ENCODE measurements around the gene RAB43.
A peak's percentile ranks its signal among the peaks of the same experiment; 100 is the strongest.

Gene RAB43

DNA sequence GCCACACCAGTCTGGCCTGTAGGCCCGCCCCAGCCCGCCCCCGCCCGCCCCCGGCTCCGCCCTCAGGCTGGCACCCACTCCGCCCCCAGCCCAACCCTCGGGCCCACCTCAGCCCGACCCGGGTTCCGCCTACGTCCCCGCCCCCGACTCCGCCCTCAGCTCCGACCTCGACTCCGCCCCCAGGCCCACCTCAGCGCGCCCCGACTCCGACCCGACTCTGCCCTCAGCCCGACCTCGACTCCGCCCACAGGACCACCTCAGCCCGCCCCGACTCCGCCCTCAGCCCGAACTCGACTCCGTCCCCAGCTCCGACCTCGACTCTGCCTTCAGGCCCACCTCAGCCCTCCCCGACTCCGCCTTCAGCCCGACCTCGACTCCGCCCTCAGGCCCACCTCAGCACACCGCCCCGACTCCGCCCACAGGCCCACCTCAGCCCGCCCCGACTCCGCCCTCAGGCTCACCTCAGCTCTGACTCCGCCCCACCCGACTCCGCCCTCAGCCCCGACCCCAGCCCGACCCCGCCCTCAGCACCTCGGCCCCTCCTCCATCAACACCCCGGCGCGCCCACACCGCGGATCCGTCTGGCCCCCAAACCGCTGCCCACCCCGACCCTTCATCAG lies at the start of gene RAB43 (continued):
- TF ChIP-seq, protein P1, sequence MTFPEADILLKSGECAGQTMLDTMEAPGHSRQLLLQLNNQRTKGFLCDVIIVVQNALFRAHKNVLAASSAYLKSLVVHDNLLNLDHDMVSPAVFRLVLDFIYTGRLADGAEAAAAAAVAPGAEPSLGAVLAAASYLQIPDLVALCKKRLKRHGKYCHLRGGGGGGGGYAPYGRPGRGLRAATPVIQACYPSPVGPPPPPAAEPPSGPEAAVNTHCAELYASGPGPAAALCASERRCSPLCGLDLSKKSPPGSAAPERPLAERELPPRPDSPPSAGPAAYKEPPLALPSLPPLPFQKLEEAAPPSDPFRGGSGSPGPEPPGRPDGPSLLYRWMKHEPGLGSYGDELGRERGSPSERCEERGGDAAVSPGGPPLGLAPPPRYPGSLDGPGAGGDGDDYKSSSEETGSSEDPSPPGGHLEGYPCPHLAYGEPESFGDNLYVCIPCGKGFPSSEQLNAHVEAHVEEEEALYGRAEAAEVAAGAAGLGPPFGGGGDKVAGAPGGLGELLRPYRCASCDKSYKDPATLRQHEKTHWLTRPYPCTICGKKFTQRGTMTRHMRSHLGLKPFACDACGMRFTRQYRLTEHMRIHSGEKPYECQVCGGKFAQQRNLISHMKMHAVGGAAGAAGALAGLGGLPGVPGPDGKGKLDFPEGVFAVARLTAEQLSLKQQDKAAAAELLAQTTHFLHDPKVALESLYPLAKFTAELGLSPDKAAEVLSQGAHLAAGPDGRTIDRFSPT (tag by site-specific recombination; IDR thresholded peaks at IDR 0.05): no peak
- TF ChIP-seq YY1 (tag by site-specific recombination; IDR thresholded peaks at IDR 0.05) (no peak), ZNF621 (tag by site-specific recombination; IDR thresholded peaks at IDR 0.05) (no peak), ZFP69B (tag by site-specific recombination; IDR thresholded peaks at IDR 0.05) (no peak), TCF7L2 (IDR thresholded peaks at IDR 0.05; ENCODE audit: borderline replicate concordance, low read depth, low read length) (no peak), ZNF24 (tag by site-specific recombination; IDR thresholded peaks at IDR 0.05) (no peak), ZNF211 (tag by site-specific recombination; IDR thresholded peaks at IDR 0.05; ENCODE audit: low read depth) (no peak), BCL11A (tag by site-specific recombination; IDR thresholded peaks at IDR 0.05; ENCODE audit: low read depth) (no peak), ZBTB7A (tag by site-specific recombination; IDR thresholded peaks at IDR 0.05; ENCODE audit: low read depth) (no peak), ZNF155 (tag by site-specific recombination; IDR thresholded peaks at IDR 0.05) (no peak), ZNF558 (tag by site-specific recombination; IDR thresholded peaks at IDR 0.05) (no peak), ZNF239 (tag by site-specific recombination; IDR thresholded peaks at IDR 0.05) (no peak), ZNF596 (tag by site-specific recombination; IDR thresholded peaks at IDR 0.05) (no peak), ZNF311 (tag by site-specific recombination; IDR thresholded peaks at IDR 0.05; ENCODE audit: borderline replicate concordance) (no peak), ZBTB8A (tag by site-specific recombination; IDR thresholded peaks at IDR 0.05) (peak; percentile 55), TRIM28 (IDR thresholded peaks at IDR 0.05; ENCODE audit: borderline replicate concordance, low read length) (no peak)
- TF ChIP-seq, protein P2, sequence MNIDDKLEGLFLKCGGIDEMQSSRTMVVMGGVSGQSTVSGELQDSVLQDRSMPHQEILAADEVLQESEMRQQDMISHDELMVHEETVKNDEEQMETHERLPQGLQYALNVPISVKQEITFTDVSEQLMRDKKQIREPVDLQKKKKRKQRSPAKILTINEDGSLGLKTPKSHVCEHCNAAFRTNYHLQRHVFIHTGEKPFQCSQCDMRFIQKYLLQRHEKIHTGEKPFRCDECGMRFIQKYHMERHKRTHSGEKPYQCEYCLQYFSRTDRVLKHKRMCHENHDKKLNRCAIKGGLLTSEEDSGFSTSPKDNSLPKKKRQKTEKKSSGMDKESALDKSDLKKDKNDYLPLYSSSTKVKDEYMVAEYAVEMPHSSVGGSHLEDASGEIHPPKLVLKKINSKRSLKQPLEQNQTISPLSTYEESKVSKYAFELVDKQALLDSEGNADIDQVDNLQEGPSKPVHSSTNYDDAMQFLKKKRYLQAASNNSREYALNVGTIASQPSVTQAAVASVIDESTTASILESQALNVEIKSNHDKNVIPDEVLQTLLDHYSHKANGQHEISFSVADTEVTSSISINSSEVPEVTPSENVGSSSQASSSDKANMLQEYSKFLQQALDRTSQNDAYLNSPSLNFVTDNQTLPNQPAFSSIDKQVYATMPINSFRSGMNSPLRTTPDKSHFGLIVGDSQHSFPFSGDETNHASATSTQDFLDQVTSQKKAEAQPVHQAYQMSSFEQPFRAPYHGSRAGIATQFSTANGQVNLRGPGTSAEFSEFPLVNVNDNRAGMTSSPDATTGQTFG (tag by site-specific recombination; IDR thresholded peaks at IDR 0.05; ENCODE audit: borderline replicate concordance): no peak
- TF ChIP-seq, protein P3, sequence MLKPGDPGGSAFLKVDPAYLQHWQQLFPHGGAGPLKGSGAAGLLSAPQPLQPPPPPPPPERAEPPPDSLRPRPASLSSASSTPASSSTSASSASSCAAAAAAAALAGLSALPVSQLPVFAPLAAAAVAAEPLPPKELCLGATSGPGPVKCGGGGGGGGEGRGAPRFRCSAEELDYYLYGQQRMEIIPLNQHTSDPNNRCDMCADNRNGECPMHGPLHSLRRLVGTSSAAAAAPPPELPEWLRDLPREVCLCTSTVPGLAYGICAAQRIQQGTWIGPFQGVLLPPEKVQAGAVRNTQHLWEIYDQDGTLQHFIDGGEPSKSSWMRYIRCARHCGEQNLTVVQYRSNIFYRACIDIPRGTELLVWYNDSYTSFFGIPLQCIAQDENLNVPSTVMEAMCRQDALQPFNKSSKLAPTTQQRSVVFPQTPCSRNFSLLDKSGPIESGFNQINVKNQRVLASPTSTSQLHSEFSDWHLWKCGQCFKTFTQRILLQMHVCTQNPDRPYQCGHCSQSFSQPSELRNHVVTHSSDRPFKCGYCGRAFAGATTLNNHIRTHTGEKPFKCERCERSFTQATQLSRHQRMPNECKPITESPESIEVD (tag by site-specific recombination; IDR thresholded peaks at IDR 0.05): no peak
- TF ChIP-seq, protein P4, sequence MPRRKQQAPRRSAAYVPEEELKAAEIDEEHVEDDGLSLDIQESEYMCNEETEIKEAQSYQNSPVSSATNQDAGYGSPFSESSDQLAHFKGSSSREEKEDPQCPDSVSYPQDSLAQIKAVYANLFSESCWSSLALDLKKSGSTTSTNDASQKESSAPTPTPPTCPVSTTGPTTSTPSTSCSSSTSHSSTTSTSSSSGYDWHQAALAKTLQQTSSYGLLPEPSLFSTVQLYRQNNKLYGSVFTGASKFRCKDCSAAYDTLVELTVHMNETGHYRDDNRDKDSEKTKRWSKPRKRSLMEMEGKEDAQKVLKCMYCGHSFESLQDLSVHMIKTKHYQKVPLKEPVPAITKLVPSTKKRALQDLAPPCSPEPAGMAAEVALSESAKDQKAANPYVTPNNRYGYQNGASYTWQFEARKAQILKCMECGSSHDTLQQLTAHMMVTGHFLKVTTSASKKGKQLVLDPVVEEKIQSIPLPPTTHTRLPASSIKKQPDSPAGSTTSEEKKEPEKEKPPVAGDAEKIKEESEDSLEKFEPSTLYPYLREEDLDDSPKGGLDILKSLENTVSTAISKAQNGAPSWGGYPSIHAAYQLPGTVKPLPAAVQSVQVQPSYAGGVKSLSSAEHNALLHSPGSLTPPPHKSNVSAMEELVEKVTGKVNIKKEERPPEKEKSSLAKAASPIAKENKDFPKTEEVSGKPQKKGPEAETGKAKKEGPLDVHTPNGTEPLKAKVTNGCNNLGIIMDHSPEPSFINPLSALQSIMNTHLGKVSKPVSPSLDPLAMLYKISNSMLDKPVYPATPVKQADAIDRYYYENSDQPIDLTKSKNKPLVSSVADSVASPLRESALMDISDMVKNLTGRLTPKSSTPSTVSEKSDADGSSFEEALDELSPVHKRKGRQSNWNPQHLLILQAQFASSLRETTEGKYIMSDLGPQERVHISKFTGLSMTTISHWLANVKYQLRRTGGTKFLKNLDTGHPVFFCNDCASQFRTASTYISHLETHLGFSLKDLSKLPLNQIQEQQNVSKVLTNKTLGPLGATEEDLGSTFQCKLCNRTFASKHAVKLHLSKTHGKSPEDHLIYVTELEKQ (tag by site-specific recombination; IDR thresholded peaks at IDR 0.05; ENCODE audit: borderline replicate concordance): no peak
- TF ChIP-seq, protein P5, sequence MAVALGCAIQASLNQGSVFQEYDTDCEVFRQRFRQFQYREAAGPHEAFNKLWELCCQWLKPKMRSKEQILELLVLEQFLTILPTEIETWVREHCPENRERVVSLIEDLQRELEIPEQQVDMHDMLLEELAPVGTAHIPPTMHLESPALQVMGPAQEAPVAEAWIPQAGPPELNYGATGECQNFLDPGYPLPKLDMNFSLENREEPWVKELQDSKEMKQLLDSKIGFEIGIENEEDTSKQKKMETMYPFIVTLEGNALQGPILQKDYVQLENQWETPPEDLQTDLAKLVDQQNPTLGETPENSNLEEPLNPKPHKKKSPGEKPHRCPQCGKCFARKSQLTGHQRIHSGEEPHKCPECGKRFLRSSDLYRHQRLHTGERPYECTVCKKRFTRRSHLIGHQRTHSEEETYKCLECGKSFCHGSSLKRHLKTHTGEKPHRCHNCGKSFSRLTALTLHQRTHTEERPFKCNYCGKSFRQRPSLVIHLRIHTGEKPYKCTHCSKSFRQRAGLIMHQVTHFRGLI (tag by site-specific recombination; IDR thresholded peaks at IDR 0.05): no peak
- TF ChIP-seq, protein P6, sequence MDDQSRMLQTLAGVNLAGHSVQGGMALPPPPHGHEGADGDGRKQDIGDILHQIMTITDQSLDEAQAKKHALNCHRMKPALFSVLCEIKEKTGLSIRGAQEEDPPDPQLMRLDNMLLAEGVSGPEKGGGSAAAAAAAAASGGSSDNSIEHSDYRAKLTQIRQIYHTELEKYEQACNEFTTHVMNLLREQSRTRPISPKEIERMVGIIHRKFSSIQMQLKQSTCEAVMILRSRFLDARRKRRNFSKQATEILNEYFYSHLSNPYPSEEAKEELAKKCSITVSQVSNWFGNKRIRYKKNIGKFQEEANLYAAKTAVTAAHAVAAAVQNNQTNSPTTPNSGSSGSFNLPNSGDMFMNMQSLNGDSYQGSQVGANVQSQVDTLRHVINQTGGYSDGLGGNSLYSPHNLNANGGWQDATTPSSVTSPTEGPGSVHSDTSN (CRISPR knock-in tag; IDR thresholded peaks at IDR 0.05): no peak
